ENCODE results near the gene PLEKHH2.

The PLEKHH2 gene

GRCh38 chr2:43708178-43708577 lies 71.1 kb downstream of the PLEKHH2 start:
- H3K27ac ChIP-seq, result no peak overlapping the region

GRCh38 chr2:43708891-43709290 lies 71.8 kb downstream of the PLEKHH2 start:
- Histone ChIP-seq H3K27me3 (ENCODE audit: control insufficient read depth, insufficient read depth, low read length) (no peaks in the 10 kb centered on the region), H3K4me3 (ENCODE audit: low read depth, low read length) (no peak overlapping the region), H3K4me2 (ENCODE audit: low read length) (no peak overlapping the region), H2AFZ (no peak overlapping the region), H3K36me3 (ENCODE audit: control insufficient read depth, insufficient read depth, low read length) (no peaks in the 10 kb centered on the region), H3K9ac (no peak overlapping the region), H3K79me2 (no peaks in the 10 kb centered on the region), H3K4me1 (no peaks in the 10 kb centered on the region), H3K27ac (no peak overlapping the region), H3K9me3 (ENCODE audit: control insufficient read depth, low read length) (no peaks in the 10 kb centered on the region)
- TF ChIP-seq CTCF (IDR thresholded peaks at IDR 0.05), result no peak

More at GRCh38 chr2:43708178-43708577, 71.1 kb downstream of the PLEKHH2 start:
- H3K27me3 ChIP-seq (ENCODE audit: control insufficient read depth, insufficient read depth, low read length), result no peaks in the 10 kb centered on the region
- no peaks in the 10 kb centered on the region for H3K36me3 ChIP-seq (ENCODE audit: control insufficient read depth, insufficient read depth, low read length)
- H3K4me2 ChIP-seq (ENCODE audit: low read length), result no peak overlapping the region
- H3K79me2 ChIP-seq, result no peaks in the 10 kb centered on the region
- no peaks in the 10 kb centered on the region for H3K4me1 ChIP-seq
- no peak for TF ChIP-seq CTCF (IDR thresholded peaks at IDR 0.05)
- no peak overlapping the region for H2AFZ ChIP-seq
- no peak overlapping the region for H3K9ac ChIP-seq
- H3K9me3 ChIP-seq (ENCODE audit: control insufficient read depth, low read length), result no peaks in the 10 kb centered on the region
- H3K4me3 ChIP-seq (ENCODE audit: low read depth, low read length), result no peak overlapping the region

GRCh38 chr2:43710866-43711265 lies 73.8 kb downstream of the PLEKHH2 start:
- no peaks in the 10 kb centered on the region for H3K9me3 ChIP-seq (ENCODE audit: control insufficient read depth, low read length)
- H2AFZ ChIP-seq, result no peak overlapping the region
- H3K36me3 ChIP-seq (ENCODE audit: control insufficient read depth, insufficient read depth, low read length), result no peaks in the 10 kb centered on the region
- H3K4me3 ChIP-seq (ENCODE audit: low read depth, low read length), result no peak overlapping the region
- TF ChIP-seq CTCF (IDR thresholded peaks at IDR 0.05), result no peak
- no peak overlapping the region for H3K9ac ChIP-seq
- no peak overlapping the region for H3K4me2 ChIP-seq (ENCODE audit: low read length)
- no peaks in the 10 kb centered on the region for H3K4me1 ChIP-seq
- no peaks in the 10 kb centered on the region for H3K79me2 ChIP-seq
- no peaks in the 10 kb centered on the region for H3K27me3 ChIP-seq (ENCODE audit: control insufficient read depth, insufficient read depth, low read length)
- no peak overlapping the region for H3K27ac ChIP-seq

- H3K4me3 ChIP-seq (ENCODE audit: low read depth, low read length), result no peak overlapping the region
- no peaks in the 10 kb centered on the region for H3K36me3 ChIP-seq (ENCODE audit: control insufficient read depth, insufficient read depth, low read length)
- H2AFZ ChIP-seq, result no peak overlapping the region
- H3K4me1 ChIP-seq, result no peaks in the 10 kb centered on the region
- no peak overlapping the region for H3K4me2 ChIP-seq (ENCODE audit: low read length)
- H3K27ac ChIP-seq, result no peak overlapping the region
- TF ChIP-seq CTCF (IDR thresholded peaks at IDR 0.05), result no peak
- no peaks in the 10 kb centered on the region for H3K27me3 ChIP-seq (ENCODE audit: control insufficient read depth, insufficient read depth, low read length)
- H3K9me3 ChIP-seq (ENCODE audit: control insufficient read depth, low read length), result no peaks in the 10 kb centered on the region
- H3K79me2 ChIP-seq, result no peaks in the 10 kb centered on the region
- no peak overlapping the region for H3K9ac ChIP-seq
Measured at GRCh38 chr2:43714164-43714563, 77.1 kb downstream of the PLEKHH2 start.

GRCh38 chr2:43715300-43716098 lies 78.4 kb downstream of the PLEKHH2 start:
- H3K79me2 ChIP-seq, result no peaks in the 10 kb centered on the region
- no peak overlapping the region for H3K4me2 ChIP-seq (ENCODE audit: low read length)
- no peaks in the 10 kb centered on the region for H3K9me3 ChIP-seq (ENCODE audit: control insufficient read depth, low read length)
- H3K9ac ChIP-seq, result no peak overlapping the region
- no peaks in the 10 kb centered on the region for H3K27me3 ChIP-seq (ENCODE audit: control insufficient read depth, insufficient read depth, low read length)
- no peak for TF ChIP-seq CTCF (IDR thresholded peaks at IDR 0.05)
- H2AFZ ChIP-seq, result no peak overlapping the region
- H3K27ac ChIP-seq, result no peak overlapping the region
- no peaks in the 10 kb centered on the region for H3K36me3 ChIP-seq (ENCODE audit: control insufficient read depth, insufficient read depth, low read length)
- H3K4me3 ChIP-seq (ENCODE audit: low read depth, low read length), result no peak overlapping the region
- H3K4me1 ChIP-seq, result no peaks in the 10 kb centered on the region
